CMK (cell line): ENCODE results near the gene WNK4.
"Not testable (repeated sequence)": the region's sequence is repeated elsewhere in the genome, so short reads cannot be mapped to it uniquely, and the experiment has no call there.

Experiments
- DNase-seq: peaks from one replicate; pipeline ENCODE4 v3.0.0-alpha.2; 2010; ENCODE audit warnings: low read depth

The WNK4 gene

DNA sequence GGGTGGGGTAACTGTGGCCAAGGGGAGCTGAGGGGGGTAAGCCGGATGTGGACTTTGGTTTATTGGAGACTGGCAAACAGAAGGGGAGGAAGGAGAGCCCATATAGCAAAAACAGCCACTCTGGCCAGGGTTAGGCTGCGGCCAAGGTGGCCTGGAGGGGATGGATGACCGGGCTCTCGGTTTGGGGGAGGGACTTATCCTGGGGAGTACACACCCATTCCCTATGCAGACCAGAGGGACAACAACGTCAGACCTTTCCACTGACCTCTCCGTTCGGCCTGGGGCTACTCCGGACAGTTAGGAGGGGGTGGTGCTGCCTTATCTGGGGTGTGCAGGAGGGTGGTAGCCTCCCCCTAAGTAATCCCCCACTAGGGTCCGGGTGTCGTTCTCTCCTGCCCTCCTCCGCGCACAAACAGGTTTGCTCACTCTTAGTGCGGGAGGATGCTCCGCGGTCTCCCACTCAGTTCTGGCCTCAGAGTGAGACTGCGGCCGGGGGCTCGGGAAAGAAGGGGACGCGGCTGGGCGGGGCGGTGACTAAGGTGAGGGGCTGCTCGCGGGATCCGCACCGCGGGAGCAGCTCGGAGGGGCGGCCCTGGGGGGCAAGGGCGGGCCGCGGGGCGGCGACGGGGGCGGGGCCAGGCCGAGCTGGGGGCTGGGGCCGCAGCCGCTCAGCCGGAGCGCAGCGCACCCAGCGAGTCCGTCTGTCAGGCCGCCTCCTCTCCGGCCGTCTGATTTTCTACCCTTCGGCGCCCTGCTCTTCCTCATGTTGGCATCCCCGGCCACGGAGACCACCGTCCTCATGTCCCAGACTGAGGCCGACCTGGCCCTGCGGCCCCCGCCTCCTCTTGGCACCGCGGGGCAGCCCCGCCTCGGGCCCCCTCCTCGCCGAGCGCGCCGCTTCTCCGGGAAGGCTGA is at the start of gene WNK4:
Gene WNK4 (plus strand): TSS at position 675 of the 915 bp plus-strand sequence. CDS start 89 bp downstream, at position 764.
- no peak for DNase-seq

- no peak for DNase-seq
Observed at GRCh38 chr17:42740699-42741098, 39.7 kb upstream of the WNK4 start.

DNA sequence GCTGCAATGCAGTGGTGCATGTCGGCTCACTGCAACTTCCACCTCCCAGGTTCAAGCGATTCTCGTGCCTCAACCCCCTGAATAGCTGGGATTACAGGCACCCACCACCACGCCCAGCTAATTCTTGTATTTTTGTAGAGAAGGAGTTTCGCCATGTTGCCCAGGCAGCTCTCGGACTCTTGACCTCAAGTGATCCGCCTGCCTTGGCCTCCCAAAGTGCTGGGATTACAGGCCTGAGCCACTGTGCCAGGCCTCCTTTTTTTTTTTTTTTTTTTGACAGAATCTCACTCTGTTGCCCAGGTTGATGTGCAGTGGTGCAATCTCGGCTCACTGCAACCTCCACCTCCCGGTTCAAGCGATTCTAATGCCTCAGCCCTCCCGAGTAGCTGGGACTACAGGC is 37.5 kb upstream of the WNK4 start:
- not testable (repeated sequence) for DNase-seq

GRCh38 chr17:42743595-42744282 is 36.7 kb upstream of the WNK4 start:
- DNase-seq = no peak

DNA sequence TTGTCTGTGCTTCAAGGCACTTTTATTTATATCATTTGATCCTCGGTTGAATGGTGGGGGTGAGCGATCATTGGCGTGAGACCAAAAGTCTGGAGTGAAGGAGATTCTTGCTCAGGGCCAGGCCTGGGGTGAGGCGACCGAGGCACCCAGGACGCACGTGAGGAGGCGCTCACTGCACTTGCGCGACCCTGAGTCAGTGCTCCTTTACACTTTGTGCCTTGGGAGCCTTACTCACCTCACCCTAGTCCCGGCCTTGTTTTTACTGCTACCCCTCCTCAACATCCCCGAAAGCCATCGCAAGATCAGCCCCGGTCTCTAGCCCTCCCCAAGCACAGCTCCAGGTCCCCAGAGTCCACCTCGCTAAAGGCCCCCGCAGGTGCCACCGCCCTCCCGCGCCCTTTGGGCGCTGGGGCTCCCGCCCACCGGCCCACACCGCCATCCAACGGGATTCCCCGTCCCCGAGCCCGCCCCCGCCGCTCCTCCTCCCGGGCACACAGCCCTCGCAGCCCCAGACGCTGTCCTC is 36.1 kb upstream of the WNK4 start:
- no peak for DNase-seq

DNA sequence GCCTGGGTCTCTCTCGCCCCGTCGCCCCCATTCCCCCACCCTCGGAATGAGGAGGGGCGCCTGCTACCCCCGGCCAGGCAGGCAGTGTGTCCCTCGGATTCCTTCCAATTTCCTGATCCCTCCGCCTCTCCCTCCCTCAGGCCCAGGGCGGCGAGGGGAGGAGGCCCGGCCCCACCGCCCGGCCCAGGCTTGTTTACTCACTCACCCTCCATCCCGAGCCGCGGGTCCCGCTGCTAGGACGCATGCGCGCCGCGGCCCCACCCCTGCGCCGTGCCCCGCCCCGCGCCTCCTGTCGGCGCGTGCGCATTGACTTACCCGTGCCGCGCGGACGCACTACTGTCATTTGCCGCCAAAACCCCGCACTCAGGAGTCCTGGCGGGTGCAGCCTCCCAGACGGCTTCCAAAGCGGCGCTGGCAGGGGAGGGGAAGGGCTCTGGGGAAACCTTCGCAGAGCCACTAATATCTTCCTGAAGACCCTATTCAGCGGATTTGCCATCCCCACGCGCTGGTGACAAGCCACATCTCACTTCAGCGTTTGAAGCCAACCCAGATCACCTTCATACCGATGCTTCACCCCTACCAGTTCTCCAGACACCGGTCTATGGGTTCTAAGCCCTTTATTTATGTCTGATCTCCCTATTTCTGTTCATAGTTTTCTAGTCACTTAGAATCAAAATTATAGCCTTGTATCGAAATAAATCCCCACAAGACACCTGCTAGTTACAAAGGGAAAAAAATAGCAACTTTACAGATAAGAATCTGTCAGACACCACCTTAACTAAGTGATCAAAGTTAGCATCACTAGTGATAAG is 35.4 kb upstream of the WNK4 start, which contains the start of gene EZH1:
Gene EZH1 (minus strand): TSS at position 235 of the 812 bp plus-strand sequence. CDS start 16,099 bp downstream, outside the sequence.
- peak; percentile 81 for DNase-seq

DNA sequence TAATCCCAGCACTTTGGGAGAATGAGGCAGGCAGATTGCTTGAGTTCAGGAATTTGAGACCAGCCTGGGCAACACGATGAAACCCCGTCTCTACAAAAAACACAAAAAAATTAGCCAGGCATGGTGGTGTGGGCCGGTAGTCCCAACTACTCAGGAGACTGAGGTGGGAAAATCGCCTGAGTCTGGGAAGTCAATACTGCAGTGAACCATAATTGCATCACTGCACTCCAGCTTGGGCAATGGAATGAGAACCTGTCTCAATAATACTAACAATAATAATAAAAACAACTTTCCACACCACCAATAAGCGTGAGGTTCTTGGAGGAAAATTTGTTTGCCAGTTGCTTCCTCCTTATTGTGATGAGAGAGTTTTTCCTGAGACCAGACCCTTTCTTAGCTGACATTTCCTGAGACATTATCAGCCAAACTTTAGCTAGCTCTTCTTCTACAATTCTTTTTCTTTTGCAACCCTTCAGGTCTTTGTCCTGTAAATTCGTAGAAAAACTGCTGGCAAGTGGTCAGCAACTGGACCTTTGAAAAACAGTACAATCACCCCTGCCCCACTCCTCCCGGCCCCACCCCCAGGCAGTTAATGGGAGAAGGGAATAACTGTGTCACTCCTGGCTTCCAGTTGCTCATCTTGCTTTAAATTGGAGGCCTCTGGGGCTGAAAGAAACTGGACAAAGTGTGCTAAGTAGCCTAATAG is 32.1 kb upstream of the WNK4 start:
- DNase-seq = no peak

DNA sequence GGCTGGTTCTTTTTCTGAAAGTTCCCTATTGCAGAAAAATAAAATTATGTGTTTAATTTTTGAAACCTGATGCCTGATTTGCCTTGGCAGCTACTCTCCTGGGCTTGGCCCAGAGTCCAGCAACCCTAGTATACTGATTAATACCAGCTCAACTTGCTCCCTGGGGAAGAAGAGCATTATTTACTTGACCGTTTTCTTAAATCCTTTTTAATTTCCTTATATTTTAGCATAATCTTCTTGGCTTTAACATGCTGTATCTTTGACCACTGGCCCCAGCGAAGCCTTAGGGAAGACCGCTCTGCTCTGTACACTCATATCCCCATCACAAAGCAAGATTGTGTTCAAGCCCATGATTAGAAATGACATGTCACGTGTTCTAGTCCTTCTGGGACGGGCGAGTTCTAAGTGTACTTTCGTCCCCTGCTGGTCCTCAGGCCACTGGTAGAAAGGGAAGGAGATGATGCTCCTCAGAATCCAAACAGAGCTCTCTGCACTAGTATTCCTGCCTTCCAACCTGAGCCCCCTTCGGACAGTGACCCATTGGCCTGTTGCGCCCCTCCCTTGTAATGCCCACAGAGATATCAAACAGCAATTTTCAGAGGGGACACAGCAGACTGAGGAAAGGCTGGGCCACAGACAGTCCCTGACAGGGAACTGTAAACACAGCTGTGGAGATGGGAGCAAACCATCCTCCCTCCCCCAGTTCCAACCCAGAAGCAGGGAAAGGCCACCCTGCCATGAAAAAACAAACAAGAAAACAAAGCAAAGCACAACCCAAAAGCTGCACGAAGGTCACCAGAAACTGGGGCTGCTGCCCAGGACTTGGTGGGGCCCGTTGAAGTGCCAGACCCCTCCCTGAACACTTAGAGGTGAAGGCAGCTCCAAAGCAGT is 31.3 kb upstream of the WNK4 start:
- DNase-seq = no peak

DNA sequence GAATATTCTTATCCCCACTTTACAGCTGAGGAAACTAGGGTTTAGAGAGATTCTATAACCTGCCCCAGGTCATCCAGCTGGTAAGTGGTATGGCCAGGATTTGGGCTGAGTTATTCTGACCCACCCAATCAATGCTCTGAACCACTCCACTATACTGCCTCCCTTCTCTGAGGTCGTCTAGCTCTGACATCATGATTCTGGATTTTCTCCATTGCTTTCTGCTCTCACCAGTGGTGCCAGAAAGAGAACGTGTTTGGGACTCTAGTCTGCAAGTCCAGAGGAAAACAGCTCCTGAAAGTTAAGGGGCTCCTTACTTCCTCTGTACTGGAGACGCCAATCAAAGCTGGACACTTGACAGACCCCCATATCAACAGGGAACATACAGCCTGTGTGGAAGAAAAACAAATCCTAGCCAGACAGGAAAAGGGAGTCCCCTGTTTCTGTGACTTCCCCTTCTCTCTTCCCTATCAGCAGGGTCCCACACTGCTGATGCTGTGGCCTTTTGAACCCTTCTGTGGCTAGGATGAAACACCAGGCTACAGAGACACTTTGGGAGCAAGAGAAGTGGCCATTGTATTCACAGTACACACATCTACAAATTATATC is 29.6 kb upstream of the WNK4 start:
- peak; percentile 81 for DNase-seq

GRCh38 chr17:42751628-42752027 is 28.8 kb upstream of the WNK4 start:
- no peak for DNase-seq

DNA sequence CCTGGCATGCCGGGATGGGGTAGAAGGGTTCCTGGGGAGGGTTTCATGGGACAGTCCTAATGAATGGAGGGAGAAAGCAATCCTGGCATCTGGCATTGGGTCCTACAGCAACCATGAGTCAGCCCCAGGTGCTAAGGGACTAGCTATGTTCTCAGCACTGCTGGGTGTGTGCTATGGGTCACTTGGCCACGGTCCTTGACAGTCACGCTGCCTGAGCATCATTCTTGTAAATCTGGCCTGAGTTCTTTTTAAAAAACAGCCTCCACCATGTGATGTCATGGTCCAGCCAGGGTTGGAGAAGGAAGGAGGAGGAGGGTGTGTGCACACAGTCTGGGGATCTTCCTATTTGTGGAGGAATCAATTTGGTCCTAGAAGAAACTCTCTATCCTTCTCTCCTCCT is 25.6 kb upstream of the WNK4 start:
- no peak for DNase-seq

DNA sequence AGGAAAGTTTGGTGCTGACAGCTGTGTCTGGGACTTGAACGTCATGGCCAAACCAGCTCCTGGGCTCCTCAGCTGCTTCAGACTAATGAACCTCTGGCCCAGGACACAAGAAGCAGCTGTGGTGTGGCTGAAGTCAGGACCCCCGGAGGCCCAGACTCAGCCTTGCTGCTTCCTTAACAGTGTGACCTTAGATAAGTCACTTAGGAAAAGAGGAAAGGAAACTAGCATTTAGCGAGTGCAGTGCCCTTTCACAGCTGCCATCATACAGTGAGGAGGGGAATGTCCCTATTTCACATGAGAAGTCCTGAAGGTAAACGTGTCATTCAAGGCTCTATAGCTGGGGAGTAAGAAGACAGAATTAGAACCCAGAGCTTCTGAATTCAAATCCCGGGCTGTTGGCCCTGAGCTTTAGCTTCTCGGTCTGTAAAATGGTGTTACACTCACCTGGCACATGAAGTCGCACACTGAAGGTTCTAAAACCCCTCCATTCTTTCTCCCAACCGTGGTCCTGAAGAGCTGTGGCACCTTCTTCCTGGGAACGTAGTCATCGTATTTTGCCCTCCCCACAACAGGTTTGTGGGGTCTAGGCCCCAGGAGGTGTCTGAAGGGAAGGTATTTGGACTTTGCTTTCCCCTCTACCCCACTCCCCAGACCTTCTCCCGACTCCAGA is 20.3 kb upstream of the WNK4 start:
- DNase-seq = no peak

GRCh38 chr17:42760652-42761581 is 19.5 kb upstream of the WNK4 start, which contains the start of gene RAMP2:
Gene RAMP2 (plus strand): TSS chr17:42761227. CDS start chr17:42761262, 35 bp downstream.
- DNase-seq = no peak

- DNase-seq = no peak
Observed at GRCh38 chr17:42761638-42762037, 18.8 kb upstream of the WNK4 start.

DNA sequence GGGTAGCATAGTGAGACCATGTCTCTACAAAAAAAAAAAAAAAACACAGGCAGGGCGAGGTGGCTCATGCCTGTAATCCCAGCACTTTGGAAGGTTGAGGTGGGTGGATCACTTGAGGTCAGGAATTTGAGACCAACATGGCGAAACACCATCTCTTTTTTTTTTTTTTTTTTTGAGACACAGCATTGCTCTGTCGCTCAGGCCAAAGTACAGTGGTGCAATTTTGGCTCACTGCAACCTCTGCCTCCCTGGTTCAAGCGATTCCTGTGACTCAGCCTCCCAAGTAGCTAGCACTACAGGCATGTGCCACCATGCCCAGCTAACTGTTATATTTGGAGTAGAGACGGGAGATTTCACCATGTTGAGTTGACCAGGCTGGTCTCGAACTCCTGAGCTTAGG is 14.3 kb upstream of the WNK4 start:
- DNase-seq = no peak

- no peak for DNase-seq
Observed at GRCh38 chr17:42767512-42767911, 12.9 kb upstream of the WNK4 start.

GRCh38 chr17:42768006-42768405 is 12.4 kb upstream of the WNK4 start:
- not testable (repeated sequence) for DNase-seq

- not testable (repeated sequence) for DNase-seq
Observed at GRCh38 chr17:42769964-42770363, 10.4 kb upstream of the WNK4 start.
